ENCODE data around the gene DTNA.

- TF ChIP-seq POLR2A (IDR thresholded peaks at IDR 0.05) (no peak), CTCF (IDR thresholded peaks at IDR 0.05) (no peak), EP300 (IDR thresholded peaks at IDR 0.05) (no peak)
Measured at GRCh38 chr18:34800381-34800780, 90.3 kb downstream of the DTNA start.

Measured in gastroesophageal sphincter (tissue), 3 donors.